HL-60/S4 treated with retinoic acid at 250 ng/mL for 4 days and 3 days (cell line): ENCODE results near the gene PEPD.
"Not testable (repeated sequence)": the region's sequence is repeated elsewhere in the genome, so short reads cannot be mapped to it uniquely, and the experiment has no call there.

Source experiments
- in situ Hi-C: fragments of 300-500 bp; cut with MboI; formaldehyde crosslinking; loops from 2 replicates; pipeline ENCODE4 v1.7.0; 2022; ENCODE audit warnings: low sequenced_read_pairs

PEPD gene

DNA sequence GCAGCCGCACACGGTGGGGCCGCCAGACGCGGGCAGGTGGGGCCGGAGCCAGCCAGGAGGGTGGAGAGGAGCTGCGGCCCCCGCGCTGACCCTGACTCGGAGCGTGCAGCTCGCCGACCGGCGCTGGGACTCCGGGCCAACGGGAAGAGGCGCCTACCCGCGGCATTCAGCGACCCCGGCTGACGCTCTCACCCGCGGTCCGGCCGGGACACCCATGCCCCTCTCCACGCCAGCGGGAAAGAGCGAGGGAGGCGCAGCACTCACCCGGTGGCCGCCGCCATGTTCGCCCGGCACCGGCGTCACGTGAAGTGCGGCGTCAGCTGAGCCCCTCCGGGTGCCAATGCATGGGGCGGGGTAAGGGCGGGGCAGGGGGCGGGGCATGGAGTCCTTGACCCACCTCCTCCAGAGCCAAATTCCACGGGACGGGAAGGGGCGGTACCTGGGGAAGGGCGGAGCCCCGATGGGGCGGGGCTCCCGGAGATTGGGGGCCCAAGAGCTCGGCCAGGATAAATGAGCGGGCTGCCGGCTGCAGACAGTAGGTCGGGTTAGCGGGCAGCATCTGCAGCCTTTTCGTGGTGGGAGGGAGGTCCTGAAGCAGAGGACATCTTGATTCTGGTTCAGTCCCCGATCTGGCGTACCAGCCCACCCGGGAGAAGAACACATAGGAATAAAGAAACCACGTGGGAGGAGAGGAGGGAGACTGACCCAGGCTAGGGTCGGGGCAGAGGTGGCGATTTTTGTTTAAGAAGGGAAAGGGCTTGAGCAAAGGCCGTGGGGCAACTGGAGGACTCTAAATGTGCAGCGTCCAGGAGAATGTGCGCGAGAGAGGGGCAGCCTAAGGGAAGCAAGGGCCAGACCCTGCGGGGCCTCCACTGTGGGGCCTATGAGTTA, at the start of gene PEPD:
PEPD (minus strand) TSS at position 312 of the 891 bp plus-strand sequence; CDS start at position 281, 31 bp downstream.
- in situ Hi-C loops: no loop called here

DNA sequence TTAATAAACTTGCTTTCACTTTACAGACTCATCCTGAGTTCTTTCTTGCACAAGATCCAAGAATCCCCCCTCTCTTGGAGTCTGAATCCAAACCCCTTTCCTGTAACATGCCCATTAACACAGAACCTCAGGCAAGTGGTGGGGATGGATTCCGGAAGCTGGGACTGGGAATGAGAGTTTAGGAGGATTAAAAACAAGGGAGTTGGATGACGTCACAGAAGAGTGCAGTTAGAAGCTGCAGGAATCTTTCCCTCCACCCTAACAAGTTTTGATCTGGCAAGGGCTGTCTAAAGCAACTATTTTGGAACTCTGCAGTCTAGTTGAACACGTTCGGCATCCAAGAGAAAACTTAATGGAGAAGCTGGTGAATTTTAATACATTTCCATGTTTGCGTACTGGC, 48.2 kb upstream of the PEPD start:
- in situ Hi-C loops: no loop called here

DNA sequence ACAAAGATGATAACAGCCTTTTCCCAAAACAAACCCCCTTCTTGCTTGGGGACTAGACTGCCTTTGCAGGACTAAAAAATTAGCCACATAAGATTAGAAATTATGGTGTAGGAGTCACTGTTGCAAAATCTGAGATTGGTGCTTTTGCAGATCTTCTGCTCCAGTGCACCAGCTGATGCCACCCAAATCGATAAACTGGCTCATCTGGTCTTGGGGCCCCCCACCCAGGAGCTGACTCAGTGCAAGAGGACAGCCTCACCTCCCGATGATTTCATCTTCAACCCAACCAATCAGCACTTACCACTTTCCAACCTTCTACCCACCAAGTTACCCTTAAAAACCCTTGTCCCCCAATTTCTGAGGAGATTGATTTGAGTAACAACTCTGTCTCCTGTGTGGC, 47.1 kb upstream of the PEPD start:
- in situ Hi-C loops: no loop called here

DNA sequence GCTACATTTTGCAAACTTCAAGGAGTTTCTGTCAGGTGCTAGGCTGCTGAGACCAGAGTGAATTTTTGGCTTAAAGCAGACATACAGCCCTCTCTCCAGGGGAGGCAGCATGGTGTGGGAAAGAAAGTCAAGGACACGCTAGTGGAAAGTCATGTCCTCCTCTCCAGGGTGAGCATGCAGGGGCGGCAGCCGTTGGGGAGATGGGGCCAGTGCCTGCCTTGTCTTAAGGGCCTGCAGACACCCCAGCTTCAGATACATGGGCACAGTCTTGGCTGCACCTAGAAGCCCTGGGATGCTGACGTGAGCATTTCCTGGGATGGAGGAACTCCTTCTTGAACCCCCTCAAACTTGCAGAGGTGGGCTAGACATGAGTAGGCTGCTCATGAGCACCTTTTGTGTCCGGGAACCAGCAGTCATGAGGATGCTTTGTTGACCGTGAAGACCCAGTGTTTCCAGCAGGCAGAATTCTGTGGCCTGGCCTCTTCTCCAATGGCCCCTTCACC, 43.3 kb upstream of the PEPD start:
- in situ Hi-C loops: no loop called here

DNA sequence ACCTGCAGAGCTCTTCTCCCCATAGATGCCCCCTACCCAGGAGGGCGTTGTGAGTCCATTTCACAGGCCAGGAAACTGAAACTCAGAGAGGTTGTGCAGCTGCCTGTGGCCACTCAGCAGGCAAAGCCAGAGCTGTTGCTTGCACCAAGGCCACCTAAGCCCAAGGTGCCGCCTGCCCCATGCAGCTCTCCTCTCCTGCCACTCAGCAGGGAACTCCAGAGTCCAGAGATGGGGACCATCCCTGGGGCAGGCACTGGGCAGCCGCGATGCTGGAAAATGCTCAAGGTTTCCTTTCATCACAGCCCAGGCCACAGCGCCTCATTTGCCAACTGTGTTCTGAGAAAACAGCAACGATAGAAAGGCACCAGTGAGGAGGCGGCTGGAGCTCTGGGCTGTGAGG, 41.0 kb upstream of the PEPD start:
- in situ Hi-C loops: no loop called here

DNA sequence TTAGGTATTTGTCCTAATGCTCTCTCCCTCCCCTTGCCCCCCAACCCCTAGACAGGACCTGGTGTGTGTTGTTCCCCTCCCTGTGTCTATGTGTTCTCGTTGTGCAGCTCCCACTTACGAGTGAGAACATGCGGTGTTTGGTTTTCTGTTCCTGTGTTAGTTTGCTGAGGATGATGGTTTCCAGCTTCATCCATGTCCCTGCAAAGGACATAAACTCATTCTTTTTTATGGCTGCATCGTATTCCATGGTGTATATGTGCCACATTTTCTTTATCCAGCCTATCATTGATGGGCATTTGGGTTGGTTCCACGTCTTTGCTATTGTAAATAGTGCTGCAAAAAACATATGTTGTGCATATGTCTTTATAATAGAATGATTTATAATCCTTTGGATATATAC, 40.1 kb upstream of the PEPD start:
- in situ Hi-C loops: not testable (repeated sequence)

DNA sequence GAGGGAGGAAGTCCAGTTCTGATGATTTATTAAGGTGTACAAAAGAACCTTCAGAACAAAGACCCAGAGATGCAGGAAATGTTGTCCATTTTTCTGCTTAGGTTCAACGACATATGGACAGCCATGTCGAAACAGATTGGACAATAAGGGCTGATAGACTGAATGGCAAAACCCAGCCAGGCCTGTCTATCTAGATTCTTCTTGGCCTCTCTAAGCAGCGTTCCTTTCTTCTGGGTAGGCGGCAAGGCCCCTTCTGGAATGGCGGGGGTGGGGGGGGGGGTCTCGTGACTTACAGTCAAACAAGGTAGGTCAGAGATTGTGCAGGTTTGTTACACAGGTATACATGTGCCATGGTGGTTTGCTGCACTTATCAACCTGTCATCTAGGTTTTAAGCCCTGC, 39.7 kb upstream of the PEPD start:
- in situ Hi-C loops: no loop called here

DNA sequence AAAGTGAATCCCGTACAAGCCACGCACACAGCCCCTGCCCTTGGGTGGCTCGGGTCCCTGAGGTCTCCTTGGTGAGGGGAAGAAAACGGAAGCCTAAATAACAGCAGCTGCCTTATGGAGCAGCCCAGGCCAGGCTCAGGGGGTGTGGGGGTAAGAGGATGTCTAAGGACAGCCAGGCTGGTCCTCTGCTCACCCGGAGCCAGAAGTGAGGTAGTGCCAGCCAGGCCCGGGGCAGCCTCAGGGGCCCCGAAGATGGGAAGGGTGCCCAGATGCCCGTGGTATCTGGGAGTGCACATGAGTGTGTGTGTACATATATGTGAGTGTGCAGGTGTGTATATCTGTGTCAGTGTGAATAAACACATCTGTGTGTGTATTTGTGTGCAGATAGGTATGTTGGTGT, 38.4 kb upstream of the PEPD start:
- in situ Hi-C loops: no loop called here

DNA sequence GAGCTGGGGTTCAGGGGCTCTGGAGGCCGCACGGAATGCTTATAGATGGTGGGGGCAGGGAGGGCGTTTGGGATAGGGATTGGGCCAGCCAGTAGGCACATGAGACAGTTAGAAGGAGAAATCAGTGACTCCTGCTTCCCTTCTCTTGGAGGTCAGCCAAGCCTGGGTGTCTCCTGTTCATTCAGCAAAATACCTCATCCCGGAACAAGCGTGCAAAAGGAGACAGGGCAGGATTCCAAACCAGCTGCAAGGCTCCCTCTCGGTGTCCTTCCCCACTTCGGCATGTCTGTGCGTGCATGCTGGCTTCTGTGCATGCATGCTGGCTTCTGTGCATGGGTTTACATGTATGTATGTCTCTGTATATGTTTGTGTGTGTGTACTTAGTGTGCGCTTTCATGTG, 37.3 kb upstream of the PEPD start:
- in situ Hi-C loops: no loop called here

DNA sequence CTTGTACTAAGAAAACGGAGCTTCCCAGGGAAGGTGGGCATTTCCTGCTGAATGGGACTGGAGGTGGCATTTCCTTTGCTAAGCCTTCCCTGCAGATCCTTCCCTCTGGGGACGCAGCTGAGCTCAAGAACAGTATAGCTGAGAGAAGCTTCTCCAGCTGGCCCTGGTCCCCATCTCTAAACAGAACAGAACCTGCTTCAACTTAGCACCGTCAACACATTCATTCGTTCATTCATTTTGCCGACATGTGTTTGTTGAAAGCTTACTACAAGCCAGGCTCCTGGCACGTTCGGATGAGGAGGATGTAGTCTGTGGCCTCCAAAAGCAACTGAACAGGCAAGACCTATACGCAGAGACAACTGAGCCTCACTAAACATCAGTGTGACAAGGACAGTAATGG, 36.6 kb upstream of the PEPD start:
- in situ Hi-C loops: no loop called here

DNA sequence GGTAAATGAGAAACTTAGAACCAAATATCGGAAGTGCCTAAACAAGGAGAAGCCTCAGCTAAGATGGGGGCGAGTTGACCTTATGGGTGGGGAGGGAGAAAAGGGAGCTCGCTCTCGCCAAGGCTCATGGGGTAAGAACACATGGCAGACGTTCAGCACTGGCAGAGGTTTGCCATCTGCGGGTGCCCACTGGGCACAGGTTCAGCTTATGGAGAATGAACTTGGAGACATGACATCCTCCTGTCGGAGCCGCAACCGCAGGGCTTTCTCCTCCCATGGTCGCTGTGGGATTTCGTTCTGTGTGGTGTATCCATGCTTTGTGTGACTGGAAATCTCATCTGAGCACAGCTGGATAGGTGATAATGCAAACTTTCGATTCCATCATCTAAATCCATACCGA, 36.1 kb upstream of the PEPD start:
- in situ Hi-C loops: no loop called here

DNA sequence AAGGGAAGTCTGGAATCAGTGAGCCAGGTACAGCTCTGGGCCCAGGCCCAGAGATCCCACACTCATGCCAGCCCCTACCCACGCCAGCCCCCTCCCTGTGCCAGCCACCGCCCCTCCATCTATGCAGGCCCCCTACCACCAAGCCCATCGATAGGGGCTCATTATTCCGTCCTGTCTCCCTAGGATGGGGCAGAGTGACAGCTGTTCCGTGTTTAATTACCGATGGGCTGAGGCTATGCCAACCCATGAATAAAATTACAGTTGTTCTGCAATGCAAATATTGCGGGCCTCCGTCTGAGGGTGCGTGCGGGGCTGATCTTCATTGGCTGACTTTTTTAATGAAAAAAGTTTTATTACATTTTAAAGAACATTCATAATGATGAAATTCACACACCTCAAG, 35.6 kb upstream of the PEPD start:
- in situ Hi-C loops: no loop called here

DNA sequence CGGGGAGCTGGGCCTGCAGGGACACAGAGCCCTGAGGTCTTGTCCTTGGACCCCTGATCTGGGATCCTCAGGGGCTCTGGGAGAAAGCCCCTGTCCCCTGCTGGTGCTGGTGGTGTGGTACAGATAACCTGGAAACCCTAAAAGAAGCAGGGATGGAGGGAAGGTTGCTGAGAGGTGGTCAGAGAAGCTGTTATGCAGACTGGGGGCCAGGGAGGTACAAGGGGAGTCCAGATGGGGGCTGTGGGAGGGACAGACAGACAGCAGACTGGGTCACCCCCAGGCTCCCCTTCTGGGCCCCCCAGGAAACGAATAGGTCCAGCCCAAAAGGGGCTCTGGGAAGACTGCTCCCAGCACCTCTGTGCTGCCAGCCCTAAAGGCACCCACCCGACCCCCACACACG, 34.7 kb upstream of the PEPD start:
- in situ Hi-C loops: no loop called here

DNA sequence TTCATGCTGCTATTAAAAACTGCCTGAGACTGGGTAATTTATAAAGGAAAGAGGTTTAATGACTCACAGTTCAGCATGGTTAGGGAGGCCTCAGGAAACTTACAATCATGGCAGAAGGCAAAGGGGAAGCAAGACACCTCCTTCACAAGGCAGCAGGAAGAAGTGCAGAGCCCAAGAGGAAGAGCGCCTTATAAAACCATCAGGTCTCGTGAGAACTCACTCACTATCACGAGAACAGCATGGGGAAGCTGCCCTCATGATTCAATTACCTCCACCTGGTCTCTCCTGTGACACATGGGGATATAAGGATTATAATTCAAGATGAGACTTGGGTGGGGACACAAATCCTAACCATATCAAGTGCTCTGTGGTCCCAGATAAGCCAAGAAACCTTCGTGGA, 34.1 kb upstream of the PEPD start:
- in situ Hi-C loops: not testable (repeated sequence)

DNA sequence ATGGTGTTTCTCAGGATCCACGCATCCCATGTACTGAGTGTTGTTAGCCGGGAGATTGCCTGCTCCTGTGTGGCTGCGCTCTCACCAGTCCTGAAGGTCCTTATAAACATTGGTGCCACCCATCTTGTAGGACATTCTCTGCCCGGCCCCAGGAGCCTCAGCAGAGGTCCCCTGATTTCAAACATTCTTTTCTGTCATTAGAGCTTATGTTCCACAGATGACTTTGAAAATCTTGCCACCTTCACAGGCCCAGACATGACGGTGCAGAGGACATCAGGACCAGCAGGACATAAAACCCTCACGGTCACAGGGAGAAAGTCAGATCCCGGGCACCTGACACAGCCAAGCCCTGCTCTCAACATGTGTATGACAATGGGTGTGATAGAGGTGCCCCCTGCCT, 33.2 kb upstream of the PEPD start:
- in situ Hi-C loops: no loop called here

DNA sequence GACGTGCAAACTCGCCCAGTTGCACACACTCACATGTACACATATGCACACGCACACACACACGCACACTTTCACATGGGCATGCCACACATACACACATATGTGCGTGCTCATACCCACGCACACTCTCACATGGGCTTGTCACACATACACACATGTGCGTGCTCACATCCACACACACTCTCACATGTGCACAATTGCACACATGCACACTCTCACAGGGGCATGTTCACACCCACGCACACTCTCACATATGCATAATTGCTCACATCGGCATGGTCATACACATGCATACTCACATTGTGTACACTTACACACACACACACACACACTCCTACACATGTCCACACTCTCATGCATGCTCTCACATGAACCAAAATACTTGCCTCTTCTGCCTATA, 32.8 kb upstream of the PEPD start:
- in situ Hi-C loops: no loop called here

DNA sequence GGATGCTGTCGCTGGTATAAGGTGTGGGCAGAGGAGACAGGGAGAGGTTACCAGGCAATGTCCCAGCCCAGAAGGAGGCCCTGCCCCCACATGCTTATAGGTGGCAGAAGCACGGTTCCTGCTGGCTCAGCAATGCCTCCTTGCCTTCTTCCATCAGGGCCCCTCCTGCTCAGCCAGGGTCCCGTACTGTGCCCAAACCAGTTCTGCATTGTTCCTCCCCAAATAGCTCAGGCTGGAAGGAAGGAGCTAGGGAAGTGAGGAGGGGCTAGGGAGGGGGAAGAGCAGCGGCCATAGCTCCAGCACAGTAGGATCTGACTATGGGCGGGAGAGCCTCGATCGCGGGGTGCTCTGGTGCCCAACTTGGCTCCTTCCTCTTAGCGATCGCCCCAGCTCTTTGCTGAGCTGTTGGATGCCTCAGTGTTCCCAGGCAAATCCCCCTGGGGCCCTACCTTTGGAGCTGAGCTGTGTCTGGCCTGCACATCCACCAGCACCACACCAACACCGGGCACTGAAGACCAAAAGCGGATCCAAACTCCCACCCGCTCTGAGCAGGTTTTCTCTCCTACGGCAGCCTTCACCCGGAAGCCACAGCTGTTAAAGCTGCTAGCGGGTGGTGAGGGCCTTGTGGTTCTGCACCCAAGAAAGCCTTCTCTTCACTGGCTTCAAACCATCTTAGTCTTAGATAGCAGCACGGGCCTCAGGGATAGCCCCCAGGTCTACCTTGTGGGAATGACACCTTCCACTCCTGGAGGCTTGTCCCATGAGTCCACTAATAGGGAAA, 32.1 kb upstream of the PEPD start:
- in situ Hi-C loops: no loop called here

DNA sequence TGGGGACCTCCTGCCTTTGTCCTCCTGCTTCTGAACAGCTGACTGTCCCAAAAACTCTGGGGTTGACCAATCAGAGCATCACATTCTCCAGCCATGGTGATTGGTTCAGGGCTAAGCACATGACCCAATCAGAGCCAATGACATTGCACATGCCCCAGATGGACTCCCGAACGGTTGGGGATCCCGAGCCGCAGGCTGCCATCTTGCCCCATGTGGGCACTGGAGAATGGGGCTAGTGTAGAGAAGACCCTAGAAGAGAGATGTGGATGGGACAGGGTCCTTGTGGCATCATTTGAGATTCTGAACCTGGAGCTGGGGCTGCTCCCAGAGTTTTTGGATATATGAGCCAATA, 31.3 kb upstream of the PEPD start:
- in situ Hi-C loops: no loop called here

DNA sequence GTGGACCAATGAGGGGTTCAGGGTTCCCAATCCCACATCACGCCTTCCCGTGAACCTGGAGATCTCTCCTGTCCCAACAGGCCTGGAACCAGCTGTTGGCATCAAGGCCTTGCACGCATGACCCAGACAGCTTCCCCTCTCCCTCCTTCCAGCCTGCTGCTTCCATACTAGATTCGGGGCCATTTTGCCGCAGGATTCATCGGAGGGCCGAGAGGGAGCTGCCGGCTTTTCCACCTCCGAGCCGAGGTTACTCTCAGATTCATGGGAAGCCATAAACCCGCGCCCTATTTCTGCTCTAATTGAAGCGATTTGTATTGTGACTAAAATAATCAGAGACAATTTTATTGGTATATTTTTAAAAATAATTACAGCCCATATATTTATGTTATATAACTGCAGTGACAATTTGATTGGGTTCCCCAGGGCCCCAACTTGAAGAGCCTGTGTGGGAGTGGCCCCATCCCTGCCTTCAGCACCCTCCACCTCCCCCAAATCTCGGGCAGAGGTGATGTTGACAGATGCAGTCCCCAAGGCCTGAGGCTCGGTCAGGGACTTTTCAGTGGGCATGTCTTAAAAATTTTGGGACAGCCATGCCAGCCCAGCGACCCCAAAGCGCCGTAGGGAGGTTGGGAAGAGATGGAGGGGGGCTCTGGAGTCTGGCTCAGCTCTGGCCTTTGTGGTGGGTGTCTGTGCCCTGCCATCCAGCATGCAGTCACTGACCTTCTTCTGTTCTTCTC, 30.8 kb upstream of the PEPD start:
- in situ Hi-C loops: no loop called here

DNA sequence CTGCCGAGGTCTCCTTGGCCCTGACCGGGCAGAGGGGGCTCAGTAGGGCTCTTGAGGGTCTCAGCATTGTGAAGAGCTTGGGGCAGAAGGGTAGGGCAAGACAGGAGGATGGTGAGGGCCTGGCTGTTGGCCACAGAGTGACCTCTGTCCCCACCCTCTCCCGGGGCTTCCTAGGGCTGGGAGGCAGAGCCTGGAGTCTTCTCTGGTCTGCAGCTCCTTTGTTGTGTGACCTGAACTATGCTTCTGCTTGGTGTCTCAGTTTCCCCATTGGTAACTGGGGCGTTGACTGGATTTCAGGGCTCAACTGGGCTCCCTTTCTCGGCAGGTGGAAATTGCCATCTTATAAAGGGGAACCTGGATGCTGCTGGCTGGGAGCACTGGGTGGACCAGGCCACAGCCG, 30.1 kb upstream of the PEPD start:
- in situ Hi-C loops: no loop called here

DNA sequence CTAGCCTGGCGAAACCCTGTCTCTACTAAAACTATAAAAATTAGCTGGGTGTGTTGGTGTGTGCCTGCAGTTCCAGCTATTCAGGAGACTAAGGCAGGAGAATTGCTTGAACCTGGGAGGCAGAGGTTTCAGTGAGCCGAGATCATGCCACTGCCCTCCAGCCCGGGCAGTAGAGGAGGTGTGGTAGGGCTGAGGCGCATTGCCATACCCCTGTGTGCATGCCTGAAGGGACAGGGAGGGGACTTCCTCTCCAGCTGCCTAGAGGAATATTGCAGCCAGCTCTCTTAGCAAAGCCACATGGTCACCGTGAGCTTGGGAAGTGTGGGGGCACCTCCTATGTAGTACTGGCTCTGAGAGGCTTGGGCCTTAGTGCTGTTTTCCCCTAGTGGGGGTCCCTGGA, 29.2 kb upstream of the PEPD start:
- in situ Hi-C loops: no loop called here

DNA sequence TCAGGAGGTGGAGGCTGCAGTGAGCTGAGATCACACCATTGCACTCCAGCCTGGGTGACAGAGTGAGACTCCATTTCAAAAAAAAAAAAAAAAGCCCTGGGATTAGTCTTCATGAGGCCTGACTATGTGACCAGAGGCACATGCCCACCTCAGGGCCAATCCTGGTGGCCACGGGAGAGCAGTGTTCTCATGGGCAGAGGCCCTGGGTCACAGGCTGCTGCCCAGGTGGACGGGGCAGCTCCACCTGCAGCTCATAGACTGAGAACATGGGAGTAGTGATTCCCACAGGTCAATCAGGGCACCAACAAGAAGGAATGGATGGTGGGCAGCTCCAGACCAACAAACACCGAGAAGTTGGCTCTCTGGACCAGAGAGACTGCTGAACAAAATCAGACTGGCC, 26.1 kb upstream of the PEPD start:
- in situ Hi-C loops: no loop called here
